H1 (cell line): ENCODE measurements around the gene ZBTB46.

Experiments
- CBX8 ChIP-seq: fragments of 300-800, 300-1000 bp; sonication (generic); IDR thresholded peaks from 2 replicates; pipeline ENCODE4 v1.7.1; 2016; ENCODE audit warnings: low read depth, low read length, borderline replicate concordance
- EZH2 ChIP-seq: fragments of 200-600 bp; sonication (generic); IDR thresholded peaks from 2 replicates; pipeline ENCODE4 v1.7.1; 2012; ENCODE audit warnings: low read depth, mild to moderate bottlenecking, moderate library complexity, low read length, inconsistent platforms; ENCODE audit not compliant: severe bottlenecking

GRCh38 chr20:63748934-63749270 lies 82.2 kb downstream of the ZBTB46 start:
- TF ChIP-seq EZH2 (no peak), CBX8 (no peak)
